Colon (tissue), 2 donors: ENCODE results near the gene PKN2.
A peak's percentile ranks its signal among the peaks of the same experiment; 100 is the strongest.

Experiments
- FAIRE-seq: peaks from 2 replicates; lab custom pipeline; 2012; peaks lifted over from hg19 to GRCh38; lab: Jason Lieb, UNC
- donor health status: control.
- donor health status: control.

The PKN2 gene

DNA sequence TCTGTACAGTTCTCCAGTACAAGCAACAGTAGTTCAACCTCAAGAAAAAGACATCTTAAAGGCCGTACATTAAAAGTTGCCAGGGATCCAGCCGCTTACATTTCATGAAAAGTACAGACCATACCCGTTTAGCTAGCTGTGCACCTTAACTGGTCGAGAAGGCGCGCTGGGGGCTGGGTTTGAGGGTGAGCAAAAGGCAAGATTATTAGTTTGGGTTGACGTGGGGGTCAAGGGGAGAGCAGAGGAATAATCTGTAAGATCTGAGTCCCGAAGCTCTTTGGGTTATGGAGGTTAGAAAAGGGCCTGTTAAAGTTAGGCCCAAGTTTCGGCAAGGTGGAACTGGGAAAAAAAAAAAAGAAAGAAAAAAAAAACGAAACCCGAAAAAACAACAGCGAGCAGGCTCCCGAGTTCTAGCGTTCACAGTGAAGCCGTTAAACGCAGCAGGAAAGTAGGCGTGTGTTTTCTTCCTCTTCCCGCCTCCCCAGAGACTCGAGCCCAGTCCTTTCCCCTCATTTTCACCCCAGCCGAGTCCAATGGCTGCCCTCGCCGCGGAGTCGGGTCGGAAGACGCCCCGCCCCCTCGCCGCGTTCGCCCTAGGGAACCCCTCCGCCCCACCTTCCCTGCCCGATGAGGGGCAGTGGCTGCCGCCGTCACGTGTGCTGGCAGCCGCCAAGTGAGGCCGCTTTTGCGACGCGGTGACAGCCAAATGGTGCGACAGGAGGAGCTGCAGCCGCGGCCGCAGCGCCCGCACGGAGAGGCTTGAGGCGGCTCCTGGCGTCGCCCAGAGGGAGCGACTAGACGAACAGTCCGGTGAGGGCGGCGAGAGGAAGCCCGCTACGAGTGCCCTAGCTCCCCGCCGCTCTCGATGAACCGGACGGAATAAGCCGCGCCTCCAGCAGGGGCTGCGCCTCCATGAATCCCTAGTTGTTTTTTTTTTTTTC is at the start of gene PKN2:
PKN2 (plus strand) TSS at position 733 of the 941 bp plus-strand sequence. CDS start 308 bp downstream, outside the sequence.
- peak; percentile 97 for FAIRE-seq

- FAIRE-seq, result no peak
Observed at GRCh38 chr1:88634538-88634937, 49.5 kb upstream of the PKN2 start.

DNA sequence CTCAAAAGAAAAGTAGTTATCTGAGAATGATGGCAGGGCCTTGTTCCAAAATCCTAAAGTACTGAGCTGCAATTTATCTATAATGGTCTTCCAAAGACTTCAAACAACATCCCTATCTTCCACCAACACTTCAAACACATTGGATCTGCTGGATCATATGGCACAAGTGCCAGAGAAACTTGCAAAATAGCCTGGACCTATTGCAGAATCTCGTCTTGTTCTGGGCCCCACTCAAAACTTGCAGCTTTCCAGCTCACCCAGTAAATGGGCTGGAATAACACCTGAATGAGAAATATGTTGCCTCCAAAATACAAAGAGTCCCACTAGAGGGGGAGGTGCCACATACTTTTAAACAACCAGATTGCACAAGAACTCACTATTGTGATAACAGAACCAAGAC is 44.0 kb upstream of the PKN2 start:
- FAIRE-seq, result no peak

- FAIRE-seq, result no peak
Observed at GRCh38 chr1:88645886-88646285, 38.2 kb upstream of the PKN2 start.

DNA sequence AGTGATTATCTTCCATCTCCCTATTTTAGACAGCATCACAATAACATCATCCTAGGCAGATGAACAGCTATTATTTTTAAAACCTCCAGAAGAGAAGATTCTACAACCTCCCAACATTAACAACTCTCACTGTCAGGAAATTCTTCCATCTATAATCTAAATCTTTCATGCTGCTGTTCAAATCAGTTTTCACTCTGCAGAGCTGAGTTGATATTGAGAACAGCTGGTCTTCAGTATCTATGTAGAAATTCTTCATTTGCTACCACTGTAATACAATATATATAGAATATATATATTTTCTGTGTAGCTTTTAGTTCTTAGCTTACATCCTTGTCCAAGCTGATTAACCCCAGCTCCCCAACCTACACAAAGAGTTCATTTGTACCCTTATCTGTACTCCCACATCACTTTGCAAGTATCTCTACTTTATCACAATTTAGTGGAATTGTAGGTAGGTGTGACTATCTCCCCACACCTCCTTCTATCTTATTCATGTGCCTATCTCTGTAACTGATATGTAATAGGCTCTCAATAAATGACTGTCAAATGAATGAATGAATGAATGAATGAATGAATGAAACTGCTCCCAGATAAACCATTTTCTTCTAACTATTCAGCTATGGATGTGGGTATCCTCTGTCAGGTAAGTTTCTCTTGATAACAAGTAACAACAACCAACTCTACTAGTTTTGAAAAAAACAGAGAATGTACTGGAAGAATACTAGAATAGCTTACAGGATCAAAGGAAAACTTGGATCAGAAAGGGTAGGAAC is 37.4 kb upstream of the PKN2 start:
- FAIRE-seq, result no peak

- no peak for FAIRE-seq
Observed at GRCh38 chr1:88647249-88647645, 36.8 kb upstream of the PKN2 start.

DNA sequence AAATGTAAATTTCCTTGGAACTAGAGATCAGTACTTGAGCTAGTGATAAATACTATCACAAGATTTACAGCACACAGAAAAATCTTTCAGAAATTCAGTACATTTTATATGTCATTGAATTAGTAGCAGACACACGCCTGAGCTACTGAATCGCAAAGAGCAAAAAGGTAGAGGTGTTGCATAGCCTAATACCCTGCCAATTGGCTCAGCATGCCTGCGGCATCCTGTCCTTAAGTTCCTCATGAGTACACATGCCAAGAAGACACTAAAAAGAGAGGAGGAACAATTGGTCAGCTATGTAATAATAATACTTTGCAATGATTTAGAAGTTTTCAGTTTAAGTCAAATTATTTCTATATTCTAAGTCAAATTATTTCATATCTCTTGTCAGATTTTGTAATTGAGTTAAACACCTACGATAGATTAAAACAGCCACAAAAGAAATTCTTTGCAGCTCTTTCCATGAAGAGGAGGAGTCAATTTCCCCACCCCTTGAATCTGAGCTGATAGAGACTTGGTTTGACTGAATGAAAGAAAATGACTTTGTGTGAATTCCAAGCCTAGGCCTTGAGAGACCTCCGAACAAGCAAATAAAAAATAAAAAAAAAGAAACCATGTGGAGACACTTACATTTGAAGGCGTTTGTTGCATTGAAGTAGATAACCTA is 36.2 kb upstream of the PKN2 start:
- FAIRE-seq, result no peak

DNA sequence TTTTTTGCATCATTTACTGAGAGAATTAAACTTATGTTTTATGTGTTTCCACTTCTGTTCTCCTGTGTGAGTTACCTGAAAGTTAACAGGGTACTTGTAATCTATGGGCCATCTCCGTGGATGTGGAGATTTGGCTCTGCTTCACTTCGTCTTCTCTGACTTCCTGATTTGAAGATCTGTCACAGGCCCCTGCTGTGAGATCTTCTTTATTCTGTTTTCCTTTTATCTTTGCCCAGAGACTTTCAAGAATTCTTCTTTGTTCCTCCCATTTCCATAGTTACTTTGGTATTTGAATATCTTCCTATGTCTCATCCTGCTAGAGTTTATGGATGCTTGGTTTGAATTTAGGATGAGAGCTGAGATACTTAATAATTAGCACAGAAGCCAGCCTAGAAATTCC is 35.4 kb upstream of the PKN2 start:
- FAIRE-seq, result no peak

DNA sequence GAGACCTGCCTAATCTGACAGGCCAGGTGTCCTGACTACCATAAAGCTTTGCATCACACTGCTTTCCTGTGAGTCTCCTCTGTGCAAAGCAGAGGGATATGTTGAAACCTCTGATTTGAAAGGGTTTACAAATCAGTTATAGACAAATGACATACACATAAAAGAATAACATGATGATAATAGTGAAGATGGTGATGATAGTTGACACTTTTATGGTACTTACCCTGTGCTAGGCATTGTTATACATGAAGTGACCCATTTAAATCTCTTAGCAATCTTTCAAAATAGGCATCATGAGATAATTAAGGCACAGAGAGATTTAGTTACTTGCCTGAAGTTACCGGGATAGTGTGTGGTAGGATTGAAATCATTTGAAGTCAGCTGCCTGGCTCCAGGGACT is 34.1 kb upstream of the PKN2 start:
- no peak for FAIRE-seq

GRCh38 chr1:88650676-88651418 is 33.2 kb upstream of the PKN2 start:
- no peak for FAIRE-seq

- no peak for FAIRE-seq
Observed at GRCh38 chr1:88655140-88655539, 28.9 kb upstream of the PKN2 start.

DNA sequence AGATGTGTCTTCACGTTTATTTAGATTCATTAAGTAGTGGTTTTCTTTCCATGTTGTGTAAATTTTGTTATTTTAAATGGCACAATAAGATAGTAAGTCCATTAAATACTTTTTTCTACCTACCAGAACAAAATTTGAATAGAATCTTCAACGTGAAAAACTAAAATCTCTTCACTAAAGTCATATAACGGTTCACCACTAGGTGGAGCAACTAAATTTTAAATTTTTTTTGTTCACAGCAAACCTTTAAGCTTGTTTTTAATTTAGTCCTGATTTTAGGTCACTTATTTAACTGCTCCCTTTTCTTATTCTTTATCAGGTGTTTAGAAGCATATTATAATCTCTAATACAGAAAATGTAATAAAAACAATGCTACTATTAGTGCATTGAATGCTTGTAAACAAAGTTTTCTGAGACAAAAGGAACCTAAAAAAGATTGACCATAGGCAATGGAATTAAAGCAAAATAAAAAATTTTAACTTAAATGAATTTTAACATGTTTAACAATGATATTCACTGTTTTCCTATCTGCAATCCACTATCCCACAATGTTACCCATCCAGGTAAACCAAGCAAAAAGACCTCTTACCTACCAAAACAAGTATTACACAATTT is 28.3 kb upstream of the PKN2 start:
- FAIRE-seq, result peak; percentile 49

DNA sequence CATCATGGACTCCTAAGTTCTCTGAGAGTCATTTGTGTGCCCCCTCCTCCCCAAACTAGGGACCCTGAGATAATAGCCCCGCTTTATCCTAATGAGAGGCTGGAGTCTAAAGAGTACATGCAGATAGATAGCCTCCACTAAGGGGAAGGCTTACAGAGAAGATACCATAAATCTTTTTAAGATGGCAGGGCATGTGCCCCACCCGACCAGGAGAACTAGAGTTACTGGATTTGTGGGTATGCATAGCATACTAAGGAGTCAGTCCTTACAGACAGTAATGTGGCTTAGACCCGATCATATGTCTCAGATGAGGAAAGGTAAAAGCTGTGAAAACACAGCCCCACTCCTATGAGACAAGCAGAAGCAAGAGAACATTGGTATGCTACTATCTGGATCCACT is 25.7 kb upstream of the PKN2 start:
- FAIRE-seq, result no peak

- FAIRE-seq, result no peak
Observed at GRCh38 chr1:88659552-88659951, 24.5 kb upstream of the PKN2 start.

DNA sequence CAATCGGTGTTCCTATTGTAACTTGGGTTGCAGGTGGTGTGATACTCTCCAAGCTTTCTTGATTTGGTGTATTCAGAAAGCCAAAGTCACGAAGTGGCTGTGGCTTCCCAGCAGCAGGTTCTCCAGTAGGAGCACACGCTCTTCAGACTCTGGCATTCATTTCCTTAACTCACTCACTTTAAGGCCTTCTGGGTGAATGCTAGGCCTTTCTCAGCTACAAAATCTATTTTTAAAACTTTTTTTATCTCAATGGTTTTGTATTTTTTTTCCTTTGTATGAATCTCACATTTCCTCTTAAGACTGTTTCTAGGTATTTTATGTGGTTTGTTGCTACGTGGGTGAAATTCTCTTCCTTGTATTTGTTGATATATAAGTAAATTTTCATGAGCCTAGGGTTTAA is 22.9 kb upstream of the PKN2 start:
- FAIRE-seq, result no peak

DNA sequence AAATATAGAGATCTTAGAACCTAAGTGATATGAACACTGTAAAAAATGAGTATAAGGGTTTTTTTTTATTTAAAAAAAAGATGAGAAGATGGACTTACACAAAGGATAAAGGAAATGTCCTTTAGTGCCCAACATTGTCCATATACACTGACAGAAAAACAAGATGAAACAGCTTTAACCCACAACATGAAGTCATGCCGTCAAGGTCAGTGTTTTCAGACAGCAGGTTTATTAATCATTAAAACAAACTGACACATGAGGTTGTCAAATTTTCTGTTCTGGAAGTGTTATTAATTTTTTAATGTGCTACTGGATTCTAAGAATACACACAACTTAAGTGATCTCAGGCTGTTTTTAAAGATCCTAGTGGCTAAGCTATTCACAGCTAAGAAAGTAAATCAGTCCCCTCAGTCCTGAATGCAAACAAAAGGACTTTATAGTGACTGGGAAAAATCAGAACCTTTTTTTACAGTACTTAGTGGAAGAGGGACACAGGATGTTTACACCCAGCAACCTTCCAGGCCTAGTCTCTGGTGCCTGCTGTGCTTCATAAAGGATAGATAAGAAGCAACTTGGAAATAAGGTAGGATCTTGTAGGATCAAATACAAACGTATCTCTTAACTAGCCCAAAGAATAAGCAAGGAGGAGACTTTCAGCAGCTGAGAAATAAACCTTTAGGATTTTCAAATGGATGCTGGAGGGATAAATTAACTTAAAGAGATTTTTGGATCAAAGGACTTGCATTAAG is 21.9 kb upstream of the PKN2 start:
- FAIRE-seq, result no peak

- FAIRE-seq, result no peak
Observed at GRCh38 chr1:88662723-88663122, 21.4 kb upstream of the PKN2 start.

DNA sequence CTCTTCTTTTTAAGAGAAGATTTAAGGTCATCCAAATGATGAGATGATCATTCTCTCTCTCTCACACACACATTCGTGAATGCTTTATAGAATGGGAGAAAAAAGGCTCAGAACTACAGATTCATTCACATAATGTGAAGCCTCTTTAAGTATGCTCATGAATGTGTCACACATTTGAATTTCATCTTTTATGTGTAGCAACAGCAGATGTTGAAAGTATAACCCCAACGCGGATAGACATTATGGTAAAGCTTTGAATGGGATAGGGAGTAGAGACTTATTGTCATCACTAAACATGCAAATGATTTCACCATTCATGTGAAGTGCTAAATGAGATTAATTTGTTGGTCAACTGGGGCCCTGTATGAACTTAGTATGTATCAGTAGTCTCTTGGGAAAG is 15.7 kb upstream of the PKN2 start:
- no peak for FAIRE-seq

GRCh38 chr1:88670462-88670861 is 13.6 kb upstream of the PKN2 start:
- FAIRE-seq, result no peak

DNA sequence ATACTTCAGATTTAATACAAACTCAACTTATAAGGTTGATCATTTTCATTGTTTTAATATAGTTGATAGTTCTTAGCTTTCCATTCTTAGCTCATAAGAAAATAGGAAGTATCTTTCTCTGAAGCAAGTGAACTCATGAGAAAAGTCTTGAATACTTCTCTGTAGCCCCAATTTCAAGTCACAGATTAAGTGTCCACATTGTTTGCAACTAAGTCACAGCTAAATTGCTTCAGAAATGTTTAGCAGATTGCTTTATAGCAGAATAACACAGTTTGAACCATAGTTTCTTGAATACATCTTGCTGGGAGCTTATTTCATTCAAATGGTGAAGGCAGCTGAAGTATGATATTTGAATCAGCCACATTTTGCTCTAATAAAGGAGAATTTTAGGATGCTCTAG is 10.6 kb upstream of the PKN2 start:
- no peak for FAIRE-seq

- no peak for FAIRE-seq
Observed at GRCh38 chr1:88678405-88678804, 5.7 kb upstream of the PKN2 start.
